ENCODE measurements around the gene SLC29A4.

GRCh38 chr7:5238500-5238899, 44.2 kb upstream of the SLC29A4 start:
- TF ChIP-seq CTCF (conservative IDR thresholded peaks at IDR 0.05; ENCODE audit: low read length) (no peak), EZH2phosphoT487 (IDR thresholded peaks at IDR 0.05; ENCODE audit: borderline replicate concordance, low read depth, low read length) (no peak)

Data from OCI-LY7 (cell line).